ENCODE data around the gene HOXA13.

Gene HOXA13

DNA sequence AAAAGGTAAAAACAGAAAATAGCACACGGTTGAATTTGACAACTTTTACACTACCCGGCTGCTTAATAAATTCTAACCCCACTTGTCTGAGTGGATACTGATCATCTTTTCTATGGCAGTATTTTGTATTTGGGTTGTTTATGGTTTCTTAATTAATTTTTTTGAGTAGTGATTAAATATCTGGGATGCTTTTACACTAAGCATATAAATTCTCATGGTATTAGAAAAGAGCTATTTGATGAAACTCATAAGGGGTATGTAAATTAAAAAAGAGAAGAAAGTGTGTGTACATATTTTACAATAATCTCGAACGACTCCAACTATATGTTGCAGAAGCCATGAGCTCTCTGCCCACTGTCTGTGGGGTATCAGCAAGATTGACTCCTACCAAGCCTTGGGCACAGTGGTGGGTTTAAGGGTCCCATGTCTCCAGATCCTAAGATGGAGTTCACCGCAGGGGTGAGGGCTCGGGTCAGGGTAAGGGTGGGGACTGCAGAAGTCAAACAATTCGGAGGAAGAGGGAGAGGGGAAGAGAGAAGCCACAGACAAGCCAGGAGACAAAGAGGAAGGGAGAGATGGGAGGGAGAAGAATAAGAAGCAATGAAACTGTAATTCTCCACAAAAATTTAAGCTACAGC is 7.6 kb upstream of the HOXA13 start:
- DNase-seq (ENCODE audit: low spot score) = no peak

DNA sequence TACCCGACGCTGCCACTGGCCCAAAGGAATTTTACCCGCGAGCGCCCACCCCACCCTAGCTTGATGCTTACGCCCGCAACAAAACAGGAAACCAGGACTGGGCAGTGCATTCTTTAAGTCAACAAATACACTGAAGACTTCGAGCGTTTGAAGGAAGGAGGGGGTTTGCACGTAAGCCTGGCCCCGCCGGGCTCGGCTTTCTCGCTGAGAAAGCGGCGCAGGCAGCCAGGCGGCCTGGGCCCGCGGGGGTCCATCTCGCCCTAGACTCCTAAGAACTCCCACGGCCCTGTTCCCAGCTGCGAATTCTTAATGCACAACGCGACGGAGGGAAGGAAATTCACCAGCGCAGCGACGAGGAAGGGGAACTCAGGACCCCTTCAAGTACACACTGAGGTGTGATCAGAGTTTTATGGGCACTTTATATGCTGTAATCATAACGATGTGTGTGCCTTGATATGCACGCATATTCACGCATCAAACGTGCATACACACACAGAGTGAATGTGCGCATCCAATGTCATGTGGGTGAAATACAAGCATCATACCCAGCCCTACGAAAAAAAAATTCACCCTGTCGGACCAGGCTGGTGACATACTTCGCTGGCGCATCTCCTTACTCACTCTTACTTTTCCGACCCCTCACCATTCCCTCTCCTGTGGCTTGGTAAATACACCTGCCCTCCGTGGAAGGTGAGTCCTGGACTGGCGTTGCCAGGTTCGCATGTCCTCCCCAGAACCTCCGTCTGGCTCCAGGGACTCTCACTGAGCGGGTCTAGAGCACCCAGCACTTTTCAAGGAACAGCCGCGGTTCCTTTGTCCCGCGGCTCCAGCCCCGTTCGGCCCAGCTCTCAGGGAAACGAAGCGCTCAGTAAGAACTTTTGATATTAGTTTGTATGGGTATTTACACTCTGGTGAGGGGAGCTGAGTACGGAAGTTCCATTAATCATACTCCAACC is 5.7 kb upstream of the HOXA13 start:
- no peak for DNase-seq (ENCODE audit: low spot score)

DNA sequence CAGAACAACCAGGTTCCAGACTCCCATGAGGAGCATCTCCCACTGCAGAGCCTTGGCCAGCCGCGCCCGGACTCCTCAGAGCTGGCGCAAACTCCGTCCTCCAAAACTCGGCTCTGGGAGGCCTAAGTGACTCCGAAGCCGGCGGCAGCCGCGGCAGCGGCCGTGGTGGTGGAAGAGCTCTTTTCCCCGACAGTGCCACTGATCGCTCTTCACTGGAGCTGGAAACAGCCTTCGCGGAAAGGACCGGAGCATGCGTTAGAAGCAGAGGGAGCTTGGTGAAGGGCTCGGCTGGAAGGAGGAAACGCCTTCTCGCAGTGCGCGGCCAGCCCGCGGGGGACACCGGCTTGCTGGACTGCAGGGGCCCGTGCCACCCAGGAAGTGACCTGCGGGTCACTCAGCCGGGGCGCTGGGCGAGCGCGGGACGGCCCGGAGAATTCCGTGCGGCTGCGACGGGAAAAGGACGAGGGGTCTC is 5.0 kb upstream of the HOXA13 start:
- DNase-seq (ENCODE audit: low spot score) = no peak

DNA sequence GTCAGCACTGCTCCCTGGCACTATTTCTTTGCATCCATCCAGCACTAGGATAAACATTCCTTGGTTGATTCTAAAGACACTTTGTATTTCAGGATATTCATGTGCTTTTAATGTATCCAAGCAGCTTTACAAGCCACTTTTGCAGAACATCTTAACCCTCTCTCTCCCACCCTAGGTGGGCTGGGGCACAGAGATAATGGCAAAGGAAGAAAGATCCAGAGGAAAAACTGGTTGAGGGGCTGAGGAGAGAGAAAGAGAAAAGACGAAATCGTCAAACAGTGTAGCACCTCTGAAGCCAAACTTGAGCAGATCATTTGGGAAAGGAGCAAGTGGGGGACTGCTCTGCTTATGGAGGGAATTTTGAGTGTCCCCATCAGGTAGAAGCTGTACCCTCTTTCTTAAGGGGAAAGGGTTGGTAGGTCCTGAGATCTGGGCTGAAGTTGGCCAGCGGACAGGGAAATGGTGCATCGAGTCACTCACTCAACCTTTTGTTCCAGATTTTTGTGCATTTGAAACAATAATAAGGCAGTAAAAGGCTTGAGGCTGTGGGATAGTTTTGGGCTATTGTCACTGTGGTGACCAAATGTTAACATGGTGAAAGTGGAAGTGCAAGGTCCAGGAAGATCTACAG is 4.2 kb upstream of the HOXA13 start:
- no peak for DNase-seq (ENCODE audit: low spot score)

DNA sequence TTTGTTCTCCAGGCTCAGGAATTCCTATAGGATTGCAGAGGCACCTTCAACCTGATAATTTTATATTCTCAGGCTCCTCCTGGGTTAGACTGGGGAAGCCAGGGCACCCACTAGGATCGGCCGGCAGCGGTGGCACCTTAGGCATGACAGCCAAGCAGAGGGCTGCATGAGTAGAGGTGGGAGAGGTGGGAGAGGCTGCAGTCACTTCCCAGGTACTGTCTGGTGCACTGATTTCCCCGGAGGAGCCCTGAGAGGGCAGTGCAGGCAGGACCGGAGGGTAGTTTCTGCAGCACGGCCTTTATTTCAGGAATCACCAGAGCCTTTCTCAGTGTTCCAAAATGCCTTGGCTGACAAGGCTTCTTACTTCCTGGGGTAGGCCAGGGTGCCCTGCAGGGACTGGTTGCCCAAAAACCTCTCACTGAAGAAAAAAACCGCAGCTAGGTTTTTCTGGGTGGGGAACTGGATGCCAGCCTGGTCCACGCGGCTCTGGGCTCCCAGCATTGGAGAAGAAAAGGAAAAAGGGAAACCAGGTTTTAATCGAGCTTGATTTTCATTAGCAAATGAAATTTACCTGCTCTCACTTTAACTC is 3.6 kb upstream of the HOXA13 start:
- DNase-seq (ENCODE audit: low spot score) = no peak

DNA sequence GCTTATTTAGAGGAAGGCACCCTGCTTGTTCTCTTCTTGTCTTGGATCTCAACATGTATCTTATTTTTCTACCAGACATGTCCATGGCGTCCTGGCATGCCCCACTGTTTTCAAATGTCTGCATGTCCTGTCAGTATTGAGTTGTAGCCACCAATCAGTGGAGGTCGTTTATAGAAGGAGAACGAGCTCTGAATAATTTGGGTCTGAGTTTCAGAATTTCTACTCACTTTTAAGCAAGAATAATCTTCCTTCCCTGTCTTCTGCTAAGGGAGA is 2.9 kb upstream of the HOXA13 start:
- DNase-seq (ENCODE audit: low spot score) = no peak

DNA sequence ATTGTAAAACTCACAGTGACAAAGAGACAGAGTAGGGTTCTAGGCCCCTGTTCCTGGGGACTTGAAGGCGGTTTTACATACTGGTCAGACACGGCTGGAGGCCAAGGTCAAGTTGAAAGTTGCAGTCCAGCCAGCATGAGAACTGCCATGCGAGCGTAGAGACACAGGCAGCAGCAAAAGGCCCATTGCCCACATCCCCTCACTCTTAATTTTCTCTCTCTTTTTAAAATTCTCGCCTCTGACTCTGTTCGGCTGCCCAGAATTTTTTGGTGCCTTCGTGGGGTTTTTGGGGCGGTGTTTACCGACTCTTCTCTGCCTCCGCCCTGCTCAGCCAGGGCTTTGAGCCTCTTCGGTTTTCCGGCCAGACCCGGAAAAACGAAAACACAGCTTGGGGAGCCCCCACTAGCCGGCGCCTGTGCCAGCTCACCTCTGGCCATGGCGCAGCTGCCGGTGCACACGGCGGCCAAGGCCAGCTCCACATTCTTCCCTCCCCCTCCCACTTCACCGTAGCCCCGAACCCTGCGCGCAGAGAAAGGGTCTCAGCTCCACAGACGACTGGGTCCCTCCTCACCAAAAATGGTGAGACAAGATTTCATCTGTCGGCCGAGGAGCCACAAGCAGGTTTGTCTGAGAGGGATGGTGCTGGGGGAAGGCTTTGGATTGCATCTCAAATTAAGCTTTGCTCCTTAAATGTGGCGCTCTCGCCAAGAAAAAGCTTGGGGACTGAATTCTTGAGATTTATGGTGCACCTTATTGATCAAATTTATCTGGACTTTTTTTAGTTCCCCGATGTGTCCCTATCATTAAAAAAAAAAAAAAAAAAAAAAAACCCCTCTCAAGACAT is 2.3 kb upstream of the HOXA13 start:
- DNase-seq (ENCODE audit: low spot score) = no peak

DNA sequence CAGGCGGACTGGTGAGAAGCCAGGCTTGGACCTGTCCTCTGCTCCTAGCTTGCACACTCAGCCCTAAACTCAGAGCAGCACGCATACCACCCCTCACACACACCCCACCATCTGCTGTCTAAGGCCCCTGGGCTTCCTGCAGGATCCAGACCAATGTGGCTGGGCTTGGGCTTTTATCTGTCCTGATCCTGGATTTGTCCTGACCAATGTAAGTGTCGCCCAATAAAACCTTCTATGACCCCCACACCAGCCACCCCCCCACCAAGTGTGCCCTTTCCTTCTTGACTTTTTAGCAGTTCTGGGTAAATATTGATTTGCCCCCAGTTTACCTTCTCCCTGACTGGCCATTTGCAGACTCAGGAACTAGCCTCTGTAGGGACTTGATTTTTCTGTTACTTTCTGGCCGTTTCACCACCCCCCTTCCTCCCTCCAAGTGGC is 1.7 kb upstream of the HOXA13 start:
- DNase-seq (ENCODE audit: low spot score) = no peak

DNA sequence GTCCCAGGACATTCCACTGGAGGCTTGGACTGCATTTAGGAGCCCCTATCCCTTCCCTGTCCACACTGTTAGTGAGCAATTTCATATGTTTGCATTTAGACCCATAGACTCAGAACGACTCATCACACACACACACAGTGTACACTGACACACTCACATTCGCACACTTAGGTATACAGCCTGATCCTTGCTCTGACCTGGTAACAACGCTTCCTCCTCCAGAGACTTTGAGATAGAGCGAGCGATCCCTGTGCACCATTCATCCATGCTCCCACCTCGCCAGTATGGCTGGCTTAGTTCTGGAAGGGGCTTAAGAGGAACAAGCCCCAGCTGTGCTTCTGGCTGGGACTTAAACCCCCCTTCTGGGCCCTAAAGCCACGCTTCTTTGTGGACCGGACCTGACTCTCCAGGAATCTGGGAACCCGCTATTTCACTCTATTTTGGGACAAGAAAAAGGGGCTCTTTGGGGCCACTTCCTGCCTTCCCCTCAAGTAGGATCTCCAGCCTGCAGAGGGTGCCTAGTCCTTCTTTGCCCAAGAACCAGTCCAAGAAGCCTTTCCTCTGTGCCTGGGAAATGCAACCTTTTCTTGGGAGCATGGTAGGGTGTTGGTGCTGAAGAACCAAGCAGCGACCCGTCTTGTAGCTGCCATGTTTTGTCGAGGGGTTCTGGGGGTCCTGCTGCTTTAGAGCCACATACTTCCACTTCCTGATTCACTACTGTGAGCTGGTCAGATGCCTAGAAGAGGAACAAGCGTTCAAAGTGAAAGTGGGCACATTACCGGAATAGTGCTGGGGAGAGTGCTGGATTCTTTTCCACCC is 1.1 kb upstream of the HOXA13 start:
- DNase-seq (ENCODE audit: low spot score) = no peak

DNA sequence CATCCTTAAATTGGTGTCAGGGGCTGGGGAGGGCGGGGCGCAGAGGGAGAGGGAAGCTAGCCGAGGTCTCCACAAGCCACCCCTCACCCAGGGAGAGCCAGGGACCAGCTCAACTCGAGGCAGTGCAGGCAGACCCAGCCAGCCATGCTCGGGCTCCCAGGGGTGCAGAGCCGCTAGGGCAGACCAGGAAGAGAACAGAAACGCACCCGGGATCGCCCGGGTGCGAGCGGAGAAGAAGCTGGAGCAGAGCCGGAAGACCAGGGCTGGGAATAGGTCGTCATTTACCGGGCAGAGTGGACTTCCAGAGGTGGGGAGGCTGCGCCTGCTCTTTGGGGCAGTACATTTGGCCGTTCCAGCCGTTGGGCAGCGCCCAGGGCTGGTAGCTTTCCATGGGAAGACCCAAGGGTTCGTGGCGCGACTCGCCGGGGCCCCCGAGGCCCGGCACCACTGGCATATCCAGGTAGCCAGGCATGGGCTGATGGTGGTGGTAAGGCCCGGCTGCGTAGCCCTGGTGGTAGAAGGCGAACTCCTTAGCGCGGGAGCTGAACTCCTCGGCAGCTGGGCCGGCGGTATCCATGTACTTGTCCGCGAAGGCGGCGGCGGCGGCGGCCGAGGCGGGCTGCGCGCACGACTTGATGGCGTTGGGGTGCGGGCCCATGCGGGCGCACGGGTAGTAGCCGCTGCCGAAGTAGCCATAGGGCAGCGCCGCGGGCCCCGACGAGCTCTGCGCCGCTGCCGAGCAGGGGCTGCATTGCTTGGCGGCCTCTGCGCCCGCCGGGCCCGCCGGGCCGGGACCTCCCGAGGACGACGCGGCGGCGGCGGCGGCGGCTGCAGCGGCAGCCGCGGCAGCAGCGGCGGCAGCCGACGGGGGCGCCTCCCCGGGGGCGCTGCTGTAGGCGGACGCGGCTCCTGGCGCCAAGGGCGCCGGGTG is 755 bp downstream of the HOXA13 start:
- DNase-seq (ENCODE audit: low spot score) = no peak

DNA sequence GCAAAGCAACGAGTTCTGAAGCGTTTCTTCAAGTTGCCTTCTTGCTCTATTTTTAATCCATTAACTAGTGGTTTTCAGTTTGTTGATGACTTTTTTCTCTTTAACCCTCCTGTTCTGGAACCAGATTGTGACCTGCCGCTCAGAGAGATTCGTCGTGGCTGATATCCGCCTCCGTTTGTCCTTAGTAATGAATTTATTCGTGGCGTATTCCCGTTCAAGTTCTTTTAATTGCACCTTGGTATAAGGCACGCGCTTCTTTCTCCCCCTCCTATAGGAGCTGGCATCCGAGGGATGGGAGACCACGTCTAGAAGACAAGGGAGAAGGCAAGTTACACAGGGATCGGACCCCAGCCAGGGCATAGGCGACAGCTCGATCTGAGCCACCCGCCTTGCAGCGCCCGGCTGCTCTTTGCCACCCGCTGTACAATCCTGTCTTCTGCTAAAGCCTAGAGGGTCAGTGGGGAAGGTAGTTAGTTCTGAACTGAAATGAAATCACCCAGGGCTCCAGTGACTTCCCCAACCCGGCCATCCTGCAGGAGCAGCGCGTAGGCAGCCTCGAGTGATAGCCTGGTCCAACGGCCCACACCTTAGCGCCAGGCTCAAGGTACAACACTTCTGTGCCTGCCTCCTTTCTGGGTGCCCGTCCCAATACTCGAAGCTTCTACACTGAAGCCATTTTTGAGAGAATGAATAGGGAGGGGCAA is 1.6 kb downstream of the HOXA13 start:
- no peak for DNase-seq (ENCODE audit: low spot score)

DNA sequence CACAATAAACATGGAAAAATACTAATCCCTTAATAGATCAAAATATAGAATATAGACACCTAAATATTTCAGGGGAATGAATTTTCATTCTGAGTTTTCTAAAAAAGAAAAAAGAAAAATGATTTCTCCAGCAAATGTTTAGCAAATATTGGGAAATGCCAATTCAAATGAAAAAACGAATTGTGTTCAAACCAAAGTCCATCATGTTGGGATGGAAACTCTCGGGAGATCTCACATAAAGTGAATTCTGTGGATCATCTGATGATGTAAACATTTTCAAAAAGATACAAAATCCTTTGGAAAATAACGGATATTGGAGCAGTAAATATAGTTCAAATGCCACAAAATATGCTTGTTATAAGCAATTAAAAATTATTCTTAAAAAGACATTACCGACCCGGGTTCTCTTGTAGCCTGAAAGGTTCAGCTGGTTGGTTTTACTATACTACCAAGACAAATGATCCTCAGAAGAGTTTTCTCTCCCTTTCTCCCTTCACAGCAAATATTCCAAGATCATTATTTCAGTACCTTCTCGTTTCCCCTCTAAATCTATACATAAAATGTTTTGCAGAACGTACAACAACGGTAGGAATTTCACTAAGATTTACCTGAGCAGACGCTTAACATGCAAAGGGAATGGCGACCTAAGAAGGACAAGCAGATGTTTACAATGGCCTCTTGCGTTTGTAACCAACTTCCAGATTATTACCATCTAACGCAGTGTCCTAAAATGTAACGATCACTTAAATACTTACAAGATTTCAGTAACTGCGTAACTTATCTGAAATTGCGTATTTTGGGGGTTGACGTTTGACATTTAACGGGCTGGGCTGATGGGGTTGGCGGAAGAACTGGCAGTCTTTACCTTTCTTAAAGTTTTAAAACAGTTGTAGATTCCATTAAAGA is 2.5 kb downstream of the HOXA13 start:
- no peak for DNase-seq (ENCODE audit: low spot score)

DNA sequence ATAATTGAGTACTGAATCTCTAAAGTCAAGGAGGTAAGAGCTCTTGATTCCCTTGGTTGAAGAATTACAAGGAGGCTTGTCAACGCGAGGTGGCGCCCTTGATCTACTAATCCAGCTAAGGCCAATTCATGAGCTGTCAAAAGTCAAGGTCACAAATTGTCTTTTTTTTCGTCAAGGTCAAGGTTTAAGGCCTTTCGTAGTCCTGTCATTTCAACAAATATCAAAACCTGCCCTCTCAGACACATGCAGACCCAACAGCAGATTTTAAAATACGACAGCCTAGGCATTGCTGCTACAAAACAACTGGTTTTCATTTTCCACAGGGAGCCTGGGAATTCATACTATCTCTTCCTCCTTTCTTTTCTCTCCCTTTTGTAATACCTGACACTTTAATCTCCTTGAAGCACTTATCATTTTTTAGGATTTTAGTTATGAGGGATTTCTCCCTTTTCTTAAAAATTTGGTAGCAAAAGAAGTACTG is 3.6 kb downstream of the HOXA13 start:
- peak; percentile 77 for DNase-seq (ENCODE audit: low spot score)

DNA sequence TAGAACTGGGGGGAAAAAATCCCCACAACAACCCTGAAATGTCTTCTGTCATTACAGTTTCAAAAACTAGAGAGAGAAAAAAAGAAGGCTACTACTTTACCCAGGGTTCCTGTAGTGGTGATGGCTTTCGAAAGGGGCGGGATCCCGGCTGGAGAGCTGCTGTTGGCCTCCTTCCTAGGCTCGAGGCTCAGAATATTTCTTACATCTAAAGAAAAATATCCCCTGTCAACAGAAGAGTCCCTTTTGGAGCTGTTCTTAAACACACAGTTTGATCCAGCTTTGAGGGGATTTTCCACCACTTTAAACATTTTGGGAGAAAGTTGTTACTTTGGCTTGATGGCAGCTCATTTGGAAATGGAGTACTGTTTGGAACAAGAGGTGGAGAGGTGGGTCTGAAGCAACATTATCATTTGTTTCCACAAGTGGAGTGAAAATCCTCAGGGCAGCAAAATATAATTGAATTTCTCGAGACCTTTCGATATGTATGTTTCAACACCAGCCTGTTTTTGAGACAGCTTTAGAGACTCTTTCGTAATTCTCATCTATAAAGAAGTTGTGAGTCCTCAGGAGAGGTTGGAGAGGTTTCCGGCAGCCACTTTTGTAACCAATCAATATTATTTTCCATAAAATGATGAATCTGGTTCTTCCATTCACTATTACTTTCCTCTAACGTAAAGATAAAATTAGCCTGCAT is 5.1 kb downstream of the HOXA13 start:
- no peak for DNase-seq (ENCODE audit: low spot score)

DNA sequence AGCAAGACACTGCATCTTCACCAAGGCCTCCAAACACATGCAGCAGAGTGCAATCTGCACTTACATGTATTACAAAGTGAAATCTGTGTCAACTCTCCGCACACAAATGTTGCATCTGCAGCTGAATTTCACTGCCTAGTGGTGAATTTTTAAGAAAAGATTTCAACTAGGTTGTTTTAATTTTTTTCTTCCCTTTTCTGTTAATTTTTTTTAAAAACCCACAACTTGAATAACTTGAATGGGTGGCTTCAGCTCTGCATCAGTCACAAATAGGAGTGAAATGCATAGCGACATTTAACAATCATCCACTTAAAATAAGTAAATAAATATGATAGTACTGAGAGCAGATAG is 5.9 kb downstream of the HOXA13 start:
- no peak for DNase-seq (ENCODE audit: low spot score)

DNA sequence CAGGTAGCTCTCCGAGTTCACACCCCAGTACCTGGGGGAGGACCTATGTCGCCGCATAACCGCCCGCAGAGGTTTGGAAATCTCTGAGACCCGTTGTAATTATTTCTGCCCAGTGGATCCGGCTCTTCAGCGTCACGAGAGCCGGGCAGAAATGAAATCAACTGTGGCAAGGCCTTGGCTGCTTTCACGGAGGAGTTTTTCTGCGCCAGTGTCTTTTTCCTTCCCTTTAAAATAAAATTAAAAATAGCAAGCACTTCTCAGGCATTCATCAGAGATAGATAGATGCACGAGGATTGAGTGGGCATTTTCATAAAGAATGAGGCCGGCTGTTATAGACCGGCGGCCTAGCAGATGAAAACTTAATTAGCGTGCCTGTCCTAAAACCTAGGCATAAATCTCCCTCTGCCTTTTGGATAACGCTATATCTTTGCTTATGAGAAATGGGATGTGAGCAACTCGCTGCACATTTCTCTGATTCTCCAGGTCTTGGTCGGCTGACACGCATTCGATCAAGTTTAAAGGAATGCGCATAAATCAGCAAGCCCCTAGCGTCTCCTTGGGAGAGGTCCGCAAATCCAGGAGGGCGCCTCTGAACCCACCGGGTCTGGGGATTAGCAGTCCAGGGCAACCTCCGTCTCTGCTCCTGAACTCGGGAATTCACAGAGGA is 6.4 kb downstream of the HOXA13 start:
- no peak for DNase-seq (ENCODE audit: low spot score)

All from kidney capillary endothelial cell (primary cell).